Measurements from ENCODE around the gene PEX11G.

PEX11G gene

DNA sequence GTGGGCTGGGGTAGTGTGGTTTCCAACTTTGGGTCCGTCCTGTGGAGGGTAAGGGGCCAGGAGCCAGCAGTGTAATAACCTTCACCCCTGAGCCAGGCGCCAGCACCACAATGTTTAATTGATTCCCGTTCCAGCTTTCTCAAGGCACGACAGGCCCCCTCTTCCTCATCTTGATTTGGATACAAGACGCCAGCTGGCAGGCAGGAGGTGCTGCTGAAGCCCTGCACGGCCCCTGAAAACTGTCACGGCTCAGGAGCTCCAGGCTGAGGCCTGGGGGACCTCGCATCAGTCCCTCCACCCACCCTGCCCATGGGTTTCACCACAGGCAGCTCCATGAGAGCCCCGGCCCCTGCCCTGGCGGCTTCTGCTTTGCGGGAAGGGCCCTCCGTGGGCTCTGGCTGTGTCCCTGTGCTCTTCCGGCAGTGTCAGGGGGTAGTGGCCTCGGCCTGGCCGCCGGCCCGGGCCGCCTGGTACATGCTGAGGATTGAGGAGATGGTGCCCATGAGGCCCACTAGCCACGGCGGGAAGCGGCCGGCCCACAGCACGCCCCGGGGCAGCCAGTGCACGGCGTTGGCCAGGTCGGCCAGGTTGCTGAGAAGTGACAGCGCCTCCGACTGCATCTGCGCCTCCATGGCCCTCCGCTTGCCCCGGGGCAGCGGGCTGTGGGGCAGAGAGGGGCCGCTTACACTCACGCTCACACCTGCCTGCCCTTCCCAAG lies 11.9 kb downstream of the PEX11G start:
- no peak for DNase-seq (ENCODE audit: low read depth)
- H3K4me3 ChIP-seq (ENCODE audit: low read depth, low read length): no peak overlapping the region
- no peak for TF ChIP-seq POLR2A (IDR thresholded peaks at IDR 0.05; ENCODE audit: extremely low read depth, insufficient read length)
- TF ChIP-seq, protein P1, sequence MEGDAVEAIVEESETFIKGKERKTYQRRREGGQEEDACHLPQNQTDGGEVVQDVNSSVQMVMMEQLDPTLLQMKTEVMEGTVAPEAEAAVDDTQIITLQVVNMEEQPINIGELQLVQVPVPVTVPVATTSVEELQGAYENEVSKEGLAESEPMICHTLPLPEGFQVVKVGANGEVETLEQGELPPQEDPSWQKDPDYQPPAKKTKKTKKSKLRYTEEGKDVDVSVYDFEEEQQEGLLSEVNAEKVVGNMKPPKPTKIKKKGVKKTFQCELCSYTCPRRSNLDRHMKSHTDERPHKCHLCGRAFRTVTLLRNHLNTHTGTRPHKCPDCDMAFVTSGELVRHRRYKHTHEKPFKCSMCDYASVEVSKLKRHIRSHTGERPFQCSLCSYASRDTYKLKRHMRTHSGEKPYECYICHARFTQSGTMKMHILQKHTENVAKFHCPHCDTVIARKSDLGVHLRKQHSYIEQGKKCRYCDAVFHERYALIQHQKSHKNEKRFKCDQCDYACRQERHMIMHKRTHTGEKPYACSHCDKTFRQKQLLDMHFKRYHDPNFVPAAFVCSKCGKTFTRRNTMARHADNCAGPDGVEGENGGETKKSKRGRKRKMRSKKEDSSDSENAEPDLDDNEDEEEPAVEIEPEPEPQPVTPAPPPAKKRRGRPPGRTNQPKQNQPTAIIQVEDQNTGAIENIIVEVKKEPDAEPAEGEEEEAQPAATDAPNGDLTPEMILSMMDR (IDR thresholded peaks at IDR 0.05; ENCODE audit: low read depth, low read length): no peak
- no peak for TF ChIP-seq MYC (IDR thresholded peaks at IDR 0.05; ENCODE audit: low read depth, low read length)
- TF ChIP-seq, protein P2, sequence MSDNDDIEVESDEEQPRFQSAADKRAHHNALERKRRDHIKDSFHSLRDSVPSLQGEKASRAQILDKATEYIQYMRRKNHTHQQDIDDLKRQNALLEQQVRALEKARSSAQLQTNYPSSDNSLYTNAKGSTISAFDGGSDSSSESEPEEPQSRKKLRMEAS (IDR thresholded peaks at IDR 0.05; ENCODE audit: low read depth, low read length): no peak

DNA sequence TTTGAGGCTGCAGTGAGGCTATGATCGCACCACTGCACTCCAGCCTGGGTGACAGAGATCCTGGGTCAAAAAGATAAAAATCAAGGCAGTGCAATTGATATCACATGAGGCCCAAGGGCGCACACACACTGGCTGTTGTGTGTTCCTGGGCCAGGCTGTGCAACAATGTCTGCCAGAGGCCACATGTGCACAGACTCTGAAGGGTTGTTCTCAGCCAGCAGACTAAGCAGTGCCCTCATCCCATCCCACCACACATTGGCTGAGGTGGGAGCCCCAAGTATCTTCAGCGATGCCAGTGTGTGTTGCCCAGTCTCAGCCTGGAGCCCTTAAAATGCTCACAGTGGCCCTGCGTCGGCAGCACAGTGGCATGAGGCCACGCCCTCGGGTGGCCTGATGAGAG lies 12.6 kb downstream of the PEX11G start:
- TF ChIP-seq, protein P2 (IDR thresholded peaks at IDR 0.05; ENCODE audit: low read depth, low read length): no peak
- TF ChIP-seq MYC (IDR thresholded peaks at IDR 0.05; ENCODE audit: low read depth, low read length) (no peak), POLR2A (IDR thresholded peaks at IDR 0.05; ENCODE audit: extremely low read depth, insufficient read length) (no peak)
- TF ChIP-seq, protein P1 (IDR thresholded peaks at IDR 0.05; ENCODE audit: low read depth, low read length): no peak
- no peak overlapping the region for H3K4me3 ChIP-seq (ENCODE audit: low read depth, low read length)
- DNase-seq (ENCODE audit: low read depth): no peak

DNA sequence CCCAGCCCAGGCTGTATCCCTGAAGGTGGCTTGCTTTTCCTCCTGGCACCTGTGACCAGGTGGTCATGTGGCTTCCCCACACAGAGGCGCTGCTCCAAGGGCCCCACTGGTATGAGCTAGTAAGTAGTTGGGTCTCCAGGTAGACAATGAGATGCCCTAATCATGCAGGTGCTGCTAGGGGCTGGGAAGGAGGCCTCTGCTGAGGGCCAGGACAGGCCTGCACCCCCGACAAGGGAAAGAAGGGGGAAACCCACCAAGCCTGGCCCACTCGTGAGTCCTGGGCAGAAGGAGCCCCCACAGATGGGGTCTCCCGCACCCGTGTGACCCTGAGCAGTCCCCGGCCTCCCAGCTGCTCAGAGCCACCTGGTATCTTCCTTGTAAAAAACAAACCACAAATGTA lies 13.2 kb downstream of the PEX11G start:
- H3K4me3 ChIP-seq (ENCODE audit: low read depth, low read length): no peak overlapping the region
- TF ChIP-seq, protein P2 (IDR thresholded peaks at IDR 0.05; ENCODE audit: low read depth, low read length): no peak
- TF ChIP-seq POLR2A (IDR thresholded peaks at IDR 0.05; ENCODE audit: extremely low read depth, insufficient read length) (no peak), MYC (IDR thresholded peaks at IDR 0.05; ENCODE audit: low read depth, low read length) (no peak)
- TF ChIP-seq, protein P1 (IDR thresholded peaks at IDR 0.05; ENCODE audit: low read depth, low read length): no peak
- no peak for DNase-seq (ENCODE audit: low read depth)

DNA sequence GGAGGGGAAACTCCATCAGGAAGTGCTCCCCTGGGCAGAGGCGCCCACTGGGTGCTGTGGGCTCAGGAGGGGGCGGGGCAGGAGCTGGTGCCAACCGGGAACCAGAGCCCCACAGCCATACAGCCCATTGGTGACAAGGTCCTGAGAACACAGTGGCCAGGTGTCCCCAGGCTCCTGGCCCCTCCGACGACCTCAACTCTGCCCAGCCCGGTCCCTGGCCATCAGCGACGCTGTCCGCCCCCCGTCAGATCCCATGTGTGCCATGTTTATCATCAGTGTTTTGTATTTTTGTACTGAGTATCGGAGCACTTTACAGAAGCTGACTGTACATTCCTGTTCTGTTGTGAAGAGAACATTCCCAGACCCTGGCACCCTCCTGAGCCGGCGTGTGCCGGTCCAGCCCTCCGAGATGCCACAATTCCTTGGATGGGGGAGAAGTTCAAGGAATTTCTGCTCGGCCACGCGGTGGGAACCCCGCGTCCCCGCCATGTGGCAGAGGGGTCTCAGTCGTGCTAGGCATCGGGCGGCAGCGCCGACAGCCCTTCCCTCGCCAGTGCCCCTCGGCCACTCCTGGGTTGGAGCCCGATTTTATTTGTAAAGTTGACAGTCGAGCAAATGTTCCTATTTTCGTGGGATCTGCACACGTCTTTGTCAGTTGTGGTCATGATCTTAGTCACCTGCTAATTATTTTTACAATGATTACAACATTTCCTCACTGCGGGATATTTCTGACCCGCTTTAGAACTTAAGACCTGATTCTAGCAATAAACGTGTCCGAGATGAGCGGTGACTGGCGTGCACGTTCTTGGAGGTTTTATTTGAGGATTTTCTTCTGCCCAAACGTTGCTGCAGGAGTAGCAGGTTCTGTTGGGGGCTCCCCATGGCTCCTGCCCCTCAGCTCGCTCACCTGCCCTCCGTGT lies 16.9 kb downstream of the PEX11G start:
- peak; percentile 91 for DNase-seq (ENCODE audit: low read depth)
- TF ChIP-seq, protein P2 (IDR thresholded peaks at IDR 0.05; ENCODE audit: low read depth, low read length): peak; percentile 74
- TF ChIP-seq, protein P1 (IDR thresholded peaks at IDR 0.05; ENCODE audit: low read depth, low read length): no peak
- TF ChIP-seq MYC (IDR thresholded peaks at IDR 0.05; ENCODE audit: low read depth, low read length): peak; percentile 46; the same call in 1 of the 2 replicates
- TF ChIP-seq POLR2A (IDR thresholded peaks at IDR 0.05; ENCODE audit: extremely low read depth, insufficient read length): no peak
- no peak overlapping the region for H3K4me3 ChIP-seq (ENCODE audit: low read depth, low read length)

DNA sequence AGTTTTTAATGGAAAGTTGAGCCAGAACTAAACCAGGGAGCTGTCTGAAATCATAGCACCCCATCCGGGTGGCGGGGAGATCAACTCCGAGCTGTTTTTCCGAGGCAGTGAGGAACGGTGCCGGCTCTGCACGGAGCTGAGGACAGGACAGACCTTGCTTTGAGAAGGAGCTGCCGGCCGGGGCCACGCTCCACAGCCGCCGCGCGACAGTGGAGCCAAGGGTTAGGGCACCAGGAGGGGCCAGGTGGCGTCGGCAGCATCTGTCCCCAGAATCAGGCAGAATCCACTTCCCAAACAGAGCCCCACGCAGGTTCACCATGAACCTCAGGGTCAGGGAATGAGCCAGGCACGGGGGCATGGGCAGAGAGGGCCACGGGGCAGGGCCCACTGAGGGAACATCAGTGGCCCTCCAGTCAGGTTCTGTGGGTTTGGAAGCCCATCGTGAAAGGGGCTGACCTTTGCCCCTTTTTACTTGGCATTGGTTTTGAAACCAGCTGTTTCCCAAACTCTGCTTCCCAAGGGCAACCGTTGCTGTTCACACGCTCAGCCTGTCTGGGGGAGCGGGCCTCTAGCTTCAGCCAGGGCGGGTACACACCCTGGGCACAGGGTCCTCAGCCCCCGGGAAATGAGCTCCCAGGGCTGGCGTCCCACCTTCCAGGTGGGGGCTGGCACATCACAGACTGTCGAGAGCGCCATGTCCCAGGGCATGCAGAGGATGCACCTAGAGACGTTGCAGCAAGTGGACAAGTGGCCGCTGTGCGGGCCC lies 18.1 kb downstream of the PEX11G start:
- TF ChIP-seq, protein P1 (IDR thresholded peaks at IDR 0.05; ENCODE audit: low read depth, low read length): no peak
- TF ChIP-seq MYC (IDR thresholded peaks at IDR 0.05; ENCODE audit: low read depth, low read length): no peak
- TF ChIP-seq, protein P2 (IDR thresholded peaks at IDR 0.05; ENCODE audit: low read depth, low read length): no peak
- TF ChIP-seq POLR2A (IDR thresholded peaks at IDR 0.05; ENCODE audit: extremely low read depth, insufficient read length): no peak
- DNase-seq (ENCODE audit: low read depth): no peak
- H3K4me3 ChIP-seq (ENCODE audit: low read depth, low read length): no peak overlapping the region
